GM10847 (cell line): ENCODE data around the gene TOMM5.

Experiments used
- POLR2A ChIP-seq: IDR thresholded peaks from 2 replicates; pipeline ENCODE4 v1.6.1; 2011; ENCODE audit not compliant: insufficient read length; ENCODE audit errors: extremely low read depth

TOMM5 gene

GRCh38 chr9:37620396-37620795 is 28.0 kb upstream of the TOMM5 start:
- TF ChIP-seq POLR2A, result no peak

GRCh38 chr9:37619806-37620205 is 27.4 kb upstream of the TOMM5 start:
- no peak for TF ChIP-seq POLR2A

DNA sequence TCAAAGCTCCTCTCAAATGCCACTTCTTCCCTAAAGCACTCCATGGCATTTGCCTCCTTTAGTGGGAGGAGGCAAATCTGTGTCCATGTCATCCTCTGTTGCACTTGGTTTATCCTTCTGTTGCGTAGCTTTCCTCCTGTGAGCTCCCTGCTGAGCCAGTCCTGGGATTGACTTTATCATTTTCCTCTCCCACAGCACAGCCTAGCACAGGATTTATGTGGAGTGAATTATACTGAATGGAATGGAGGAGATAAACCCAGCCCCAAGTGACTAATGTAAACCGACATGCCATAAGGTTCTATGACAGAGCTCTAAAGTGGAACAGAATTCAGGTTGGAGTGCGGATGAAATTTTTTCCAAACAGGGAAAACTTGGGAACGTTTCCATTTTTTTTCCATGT is 26.4 kb upstream of the TOMM5 start:
- TF ChIP-seq POLR2A, result no peak

DNA sequence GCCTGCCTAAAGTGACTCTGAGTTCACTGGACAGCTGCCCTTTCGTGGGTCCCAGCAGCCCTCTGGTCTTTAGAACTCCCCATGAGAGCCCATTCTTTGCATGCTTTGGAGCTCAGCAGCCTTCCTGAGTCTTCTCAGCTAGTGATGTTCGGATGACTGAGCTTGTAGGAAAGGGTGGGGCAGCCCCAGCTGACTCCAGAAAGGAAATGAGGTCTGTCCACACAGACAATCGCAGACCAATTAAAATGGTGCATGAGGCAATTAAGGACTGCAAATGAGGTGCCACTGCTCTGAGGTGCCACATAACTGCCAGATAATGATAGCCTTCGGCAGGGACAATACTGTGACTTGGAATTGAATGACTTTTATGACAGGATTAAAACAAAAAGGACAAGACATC is 25.4 kb upstream of the TOMM5 start:
- TF ChIP-seq POLR2A, result no peak

- no peak for TF ChIP-seq POLR2A
Observed at GRCh38 chr9:37617161-37617560, 24.8 kb upstream of the TOMM5 start.

DNA sequence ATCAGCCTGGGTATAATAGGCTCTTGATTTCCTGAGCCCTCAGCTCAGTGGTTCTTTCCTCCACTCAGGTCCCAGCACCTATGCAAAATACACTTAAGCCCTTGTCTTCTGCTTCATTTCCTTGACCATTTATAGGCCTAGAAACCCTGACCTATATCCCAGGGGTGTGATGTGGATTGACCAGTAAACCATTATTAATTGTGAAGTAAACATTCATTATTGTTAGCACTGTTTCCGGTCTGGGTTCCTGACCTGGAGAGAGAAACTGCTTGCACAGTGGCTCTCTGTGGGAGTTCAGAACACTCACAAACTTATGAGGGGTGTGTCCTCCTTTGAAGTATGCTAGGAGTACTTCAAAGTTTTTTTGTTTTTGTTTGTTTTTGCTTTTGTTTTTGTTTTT is 19.6 kb upstream of the TOMM5 start:
- TF ChIP-seq POLR2A, result no peak

GRCh38 chr9:37611014-37611413 is 18.6 kb upstream of the TOMM5 start:
- no peak for TF ChIP-seq POLR2A

DNA sequence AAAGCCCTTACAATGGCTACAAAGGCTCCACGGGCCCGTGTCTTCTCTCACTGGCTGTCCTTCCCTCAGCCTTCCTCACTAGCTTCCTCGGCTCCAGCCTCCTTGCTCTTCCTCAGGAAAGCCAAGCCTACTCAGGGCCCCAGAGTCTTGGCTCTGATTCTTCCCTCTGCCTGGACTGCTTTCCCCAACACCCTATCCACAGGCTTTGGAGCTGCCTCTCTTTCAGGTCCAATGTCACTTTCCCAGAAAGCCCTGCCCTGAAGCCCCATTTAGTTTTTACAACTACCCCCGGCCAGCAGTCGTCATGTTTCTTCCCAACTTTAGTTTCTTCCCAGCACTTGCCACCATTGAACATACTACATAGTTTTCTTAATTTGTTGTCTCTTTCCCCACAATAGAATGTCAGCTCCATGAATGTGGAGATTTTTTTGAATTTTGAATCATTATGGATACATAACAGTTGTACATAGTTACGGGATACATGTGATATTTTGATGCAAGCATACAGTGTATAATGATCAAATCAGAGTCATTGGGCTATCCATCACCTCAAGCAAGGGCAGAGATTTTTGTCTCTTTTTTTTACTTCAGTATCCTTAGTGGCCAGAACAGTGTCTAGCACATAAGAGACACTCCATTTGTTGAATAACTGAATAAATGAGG is 17.5 kb upstream of the TOMM5 start:
- no peak for TF ChIP-seq POLR2A

- TF ChIP-seq POLR2A, result no peak
Observed at GRCh38 chr9:37608250-37608649, 15.9 kb upstream of the TOMM5 start.

- TF ChIP-seq POLR2A, result no peak
Observed at GRCh38 chr9:37604296-37604695, 11.9 kb upstream of the TOMM5 start.

GRCh38 chr9:37602817-37603216 is 10.4 kb upstream of the TOMM5 start:
- no peak for TF ChIP-seq POLR2A

DNA sequence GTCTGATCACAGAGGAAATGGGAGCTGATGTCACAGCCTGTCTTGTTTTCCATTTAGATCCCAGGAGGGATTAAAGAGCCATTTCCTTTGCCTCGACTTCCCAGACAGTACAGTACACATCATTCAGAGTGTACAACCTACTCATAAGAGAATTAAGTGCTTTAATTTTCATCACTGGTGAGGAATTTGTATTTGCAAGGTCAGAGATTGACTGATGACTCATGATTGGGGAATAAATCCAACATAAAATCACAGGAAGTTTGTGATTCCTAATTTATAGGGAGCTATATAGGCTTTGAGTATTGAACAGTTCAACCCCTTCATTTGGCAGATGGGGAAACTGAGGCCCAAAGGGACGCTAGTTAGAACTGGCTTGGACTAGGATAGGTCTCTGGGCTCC is 4.1 kb upstream of the TOMM5 start:
- TF ChIP-seq POLR2A, result no peak

- no peak for TF ChIP-seq POLR2A
Observed at GRCh38 chr9:37593883-37594448, 1.6 kb upstream of the TOMM5 start.

DNA sequence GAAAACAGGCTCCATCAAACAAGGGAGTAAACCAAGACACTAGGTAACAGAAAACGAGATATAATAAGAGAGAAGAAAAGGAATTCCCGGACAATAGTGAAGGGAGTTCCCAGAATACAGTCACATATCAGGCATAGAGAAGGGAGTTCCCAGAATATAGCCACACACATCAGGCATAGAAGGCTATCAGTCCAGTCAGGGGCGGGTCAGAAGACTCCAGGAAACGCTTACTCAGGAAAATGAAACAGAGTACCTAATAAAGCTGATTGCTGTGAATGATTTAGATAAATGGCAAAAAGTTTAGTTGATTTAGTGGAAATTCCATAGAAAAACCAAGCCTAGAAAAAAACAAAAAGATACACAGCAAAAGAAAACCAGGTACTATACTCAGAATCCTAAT is 4.9 kb downstream of the TOMM5 start:
- no peak for TF ChIP-seq POLR2A

- no peak for TF ChIP-seq POLR2A
Observed at GRCh38 chr9:37583522-37584121, 8.8 kb downstream of the TOMM5 start.

DNA sequence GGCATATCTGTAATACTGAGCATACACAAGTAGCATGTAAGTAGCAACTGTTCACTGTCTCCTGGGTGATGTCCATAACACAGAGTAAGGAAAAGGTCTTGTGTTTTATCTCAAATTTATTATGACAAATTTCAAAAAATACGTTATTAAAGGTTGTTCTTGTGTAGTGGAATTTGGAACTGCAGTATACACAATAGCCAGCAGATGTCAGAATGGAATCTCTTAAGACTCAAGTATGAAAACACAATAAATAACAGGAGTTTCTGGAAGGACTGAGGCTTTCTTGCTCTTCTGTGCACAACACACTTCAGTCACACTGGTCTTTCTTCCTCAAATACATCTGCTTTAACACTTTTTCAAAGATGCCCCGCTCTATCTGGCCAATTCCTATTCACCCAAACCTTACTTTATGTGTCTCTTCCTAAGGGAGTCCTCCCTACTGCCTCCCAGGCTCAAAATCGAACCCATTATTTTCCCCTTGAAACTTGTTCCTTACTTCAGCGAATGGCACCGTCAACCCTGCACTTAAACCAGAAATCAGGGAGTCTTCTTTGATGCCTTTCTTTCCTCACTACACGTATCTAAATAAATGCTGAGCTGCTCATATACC is 9.7 kb downstream of the TOMM5 start:
- no peak for TF ChIP-seq POLR2A
